ENCODE measurements around the gene TAF10.

TAF10 gene

DNA sequence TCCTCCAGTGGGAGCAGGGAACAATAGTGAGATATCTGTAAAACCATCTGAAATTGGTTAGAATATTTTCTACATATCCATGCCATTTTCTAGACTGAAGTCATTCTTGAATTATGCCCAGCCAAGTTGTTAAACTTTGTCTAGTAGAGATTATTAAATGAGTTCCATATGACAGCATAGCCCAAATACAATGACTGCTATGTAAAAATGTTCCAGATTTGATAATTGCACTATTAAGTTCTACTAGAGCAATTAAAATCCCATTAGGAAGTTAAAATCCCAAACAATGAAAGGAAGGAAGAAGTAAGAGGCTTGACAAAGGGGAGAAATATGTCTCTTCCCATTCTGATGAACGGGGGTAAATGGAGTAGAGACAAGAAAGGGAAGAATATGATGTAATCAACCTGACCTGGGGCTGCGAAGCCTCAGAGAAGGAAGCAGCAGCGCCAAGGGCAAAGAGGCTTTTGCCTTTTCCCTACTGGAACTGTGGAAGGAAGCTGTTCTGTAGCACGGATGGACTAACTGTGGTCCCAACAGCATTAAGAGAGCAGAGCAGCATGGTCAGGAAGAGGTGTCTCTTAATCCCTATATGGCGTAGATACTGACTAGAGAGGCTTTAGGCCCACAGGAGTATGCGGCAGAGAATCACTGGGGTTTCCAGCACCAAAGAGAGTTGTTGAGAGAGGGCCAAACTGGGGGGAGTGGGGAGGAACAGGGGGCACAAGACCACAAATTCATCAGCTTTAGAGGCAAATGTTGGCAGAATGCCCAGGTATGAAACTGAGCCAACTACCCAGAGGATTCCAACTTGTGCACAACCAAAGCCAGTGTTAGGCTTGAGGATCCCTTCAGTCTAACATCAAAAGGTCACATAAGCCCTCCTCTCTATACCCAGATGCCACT is 35.3 kb downstream of the TAF10 start:
- DNase-seq: no peak

DNA sequence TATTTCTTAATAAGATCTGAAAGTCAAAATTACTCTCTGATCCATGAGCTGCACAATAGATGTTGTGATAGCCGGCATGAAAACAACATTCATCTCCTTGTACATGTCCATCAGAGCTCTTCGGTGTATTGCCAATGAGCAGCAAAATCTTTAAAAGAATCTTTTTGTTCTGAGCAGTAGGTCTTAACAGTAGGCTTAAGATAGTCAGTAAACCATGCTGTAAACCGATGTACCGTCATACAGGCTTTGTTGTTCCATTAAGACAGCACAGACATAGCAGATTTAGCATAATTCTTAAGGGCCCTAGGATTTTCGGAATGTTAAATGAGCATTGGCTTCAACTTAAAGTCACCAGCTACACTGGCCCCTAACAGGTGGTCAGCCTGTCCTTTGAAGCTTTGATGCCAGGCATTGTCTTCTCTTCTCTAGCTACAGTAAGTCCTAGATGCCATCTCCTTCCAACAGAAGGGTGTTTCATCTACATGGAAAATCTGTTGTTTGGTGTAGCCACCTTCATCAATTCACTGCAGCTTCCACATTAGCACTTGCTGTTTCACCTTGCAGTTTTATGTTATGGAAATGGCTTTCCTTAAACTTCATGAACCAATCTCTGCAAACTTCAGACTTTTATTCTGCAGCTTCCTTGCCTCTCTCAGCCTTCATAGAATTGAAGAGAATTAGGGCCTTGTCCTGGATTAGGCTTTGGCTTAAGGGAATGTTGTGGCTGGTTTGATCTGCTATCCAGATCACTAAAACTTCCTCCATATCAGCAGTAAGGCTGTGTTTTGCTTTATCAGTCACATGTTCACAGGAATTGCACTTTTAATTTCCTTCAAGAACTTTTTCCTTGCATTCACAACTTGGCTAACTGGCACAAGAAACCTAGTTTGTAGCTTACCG is 37.0 kb downstream of the TAF10 start:
- DNase-seq: no peak

DNA sequence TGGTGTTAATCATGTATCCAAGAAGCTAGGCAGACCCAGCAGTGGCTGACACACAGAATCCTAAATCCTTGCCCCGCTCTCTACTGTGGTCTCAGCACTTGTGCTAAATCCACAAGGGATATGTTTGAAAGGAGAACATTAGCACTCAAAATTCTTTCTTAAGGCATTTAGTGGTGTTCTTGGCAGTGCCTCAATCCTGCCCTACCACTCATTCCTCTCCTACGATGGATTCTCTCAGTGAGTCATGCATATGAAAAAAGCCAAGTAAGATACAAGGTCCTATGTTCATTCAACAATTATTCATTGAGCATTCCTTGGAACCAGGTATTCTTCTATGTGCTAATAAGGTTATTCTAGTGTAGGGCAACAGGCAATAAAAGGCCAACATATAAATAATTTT is 39.8 kb downstream of the TAF10 start:
- no peak for DNase-seq

DNA sequence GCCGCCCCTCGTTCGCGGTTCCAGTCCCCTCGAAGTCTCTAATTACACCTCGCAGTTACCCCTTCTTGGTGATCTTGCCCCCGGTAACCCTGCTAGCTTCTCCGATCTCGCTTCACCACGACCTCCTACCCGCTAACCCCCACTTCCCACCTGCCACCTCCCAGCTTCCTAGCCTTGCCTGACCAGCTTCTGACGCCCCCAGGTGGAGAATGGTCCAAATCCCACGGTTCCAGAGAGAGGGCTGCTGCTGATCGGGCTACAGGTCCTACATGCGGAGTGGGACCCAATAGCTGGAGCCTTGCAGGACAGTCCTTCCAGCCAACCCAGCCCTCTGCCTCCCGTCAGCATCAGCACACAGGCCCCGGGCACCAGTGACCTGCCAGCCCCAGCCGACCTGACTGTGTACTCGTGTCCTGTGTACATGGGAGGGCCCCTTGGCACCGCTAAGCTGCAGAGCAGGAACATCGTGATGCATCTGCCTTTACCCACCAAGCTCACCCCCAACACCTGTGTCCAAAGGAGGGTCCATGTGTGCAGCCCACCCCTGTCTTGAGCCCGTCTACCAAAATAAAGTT is 40.5 kb downstream of the TAF10 start:
- no peak for DNase-seq

DNA sequence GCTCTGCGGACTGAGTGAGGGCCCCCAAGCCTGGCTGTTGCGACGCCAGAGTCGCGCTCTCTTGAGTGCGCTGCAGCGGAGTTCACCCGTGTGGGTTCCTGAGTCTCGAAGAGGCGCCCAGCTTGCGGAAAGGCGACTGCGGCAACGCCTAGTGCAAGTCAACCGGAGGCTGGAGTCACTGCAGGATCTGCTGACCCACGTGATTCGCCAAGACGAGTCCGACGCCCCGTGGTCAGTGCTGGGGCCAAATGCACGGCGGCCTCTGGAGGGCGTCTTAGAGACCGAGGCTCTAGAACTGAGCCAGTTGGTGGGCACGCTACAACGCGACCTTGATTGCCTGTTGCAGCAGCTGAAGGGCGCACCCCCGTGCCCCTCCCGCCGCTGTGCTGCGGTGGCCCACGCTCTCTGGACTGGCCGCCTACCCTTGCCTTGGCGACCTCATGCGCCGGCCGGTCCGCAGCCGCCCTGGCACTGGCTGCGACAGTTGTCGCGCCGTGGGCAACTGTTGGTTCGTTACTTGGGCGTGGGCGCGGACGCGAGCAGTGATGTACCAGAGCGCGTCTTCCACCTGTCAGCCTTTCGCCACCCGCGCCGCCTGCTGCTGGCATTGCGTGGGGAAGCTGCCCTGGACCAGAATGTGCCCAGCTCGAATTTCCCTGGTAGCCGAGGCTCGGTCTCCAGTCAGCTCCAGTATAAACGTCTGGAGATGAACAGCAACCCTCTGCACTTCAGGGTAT is 41.2 kb downstream of the TAF10 start:
- no peak for DNase-seq

DNA sequence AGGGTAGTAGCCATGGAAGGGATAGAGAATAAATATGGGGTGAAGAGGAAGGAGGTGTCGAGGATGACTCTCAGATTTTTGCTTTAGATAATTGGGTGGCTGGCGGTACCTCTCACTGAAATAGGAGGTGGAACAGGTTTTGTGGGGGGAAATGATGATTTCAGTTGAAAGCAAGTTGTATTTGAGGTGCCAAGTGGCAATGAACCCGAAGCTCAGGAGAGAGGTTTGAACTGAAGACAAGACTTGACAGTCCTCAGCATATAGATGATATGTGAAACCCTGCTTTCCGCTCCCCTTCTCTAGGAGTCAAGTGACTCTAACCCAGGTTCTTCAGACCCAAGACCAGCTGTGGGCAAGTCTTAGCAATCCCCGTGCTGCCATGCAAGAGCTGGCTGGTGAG is 42.3 kb downstream of the TAF10 start:
- no peak for DNase-seq

DNA sequence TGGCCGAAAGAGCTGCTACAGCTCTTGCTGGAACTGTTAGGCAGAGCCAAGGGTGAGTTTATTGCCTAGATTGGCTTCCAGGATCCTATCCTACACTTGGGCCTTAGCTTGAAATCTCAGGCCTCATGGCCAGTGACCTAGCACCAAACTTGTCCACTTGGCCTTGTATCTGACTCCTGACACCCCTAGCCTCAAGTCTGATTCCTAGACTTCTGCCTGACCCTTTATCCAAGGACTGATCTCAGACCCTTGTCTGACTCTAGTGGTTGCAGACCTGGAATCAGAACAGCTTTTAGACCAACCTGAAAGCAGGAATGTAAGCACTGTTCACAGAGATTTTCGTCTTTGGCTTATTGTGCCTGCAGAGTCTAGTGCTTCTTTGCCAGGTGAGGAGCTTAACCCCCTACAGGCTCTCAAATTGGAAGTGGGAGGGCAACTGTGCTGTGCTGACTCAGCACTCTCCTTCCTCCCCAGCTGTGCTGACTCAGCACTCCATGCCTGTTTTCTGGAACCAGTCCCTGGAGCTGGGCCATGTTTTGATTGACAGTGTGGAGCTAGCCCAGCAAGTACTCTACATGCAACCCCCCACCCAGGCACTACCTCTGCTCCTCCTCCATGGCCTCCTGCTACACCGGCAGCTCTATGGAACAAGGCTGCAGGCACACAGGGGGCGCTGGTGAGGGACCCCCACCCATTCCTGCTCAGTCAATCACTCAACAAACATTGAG is 43.7 kb downstream of the TAF10 start:
- no peak for DNase-seq

DNA sequence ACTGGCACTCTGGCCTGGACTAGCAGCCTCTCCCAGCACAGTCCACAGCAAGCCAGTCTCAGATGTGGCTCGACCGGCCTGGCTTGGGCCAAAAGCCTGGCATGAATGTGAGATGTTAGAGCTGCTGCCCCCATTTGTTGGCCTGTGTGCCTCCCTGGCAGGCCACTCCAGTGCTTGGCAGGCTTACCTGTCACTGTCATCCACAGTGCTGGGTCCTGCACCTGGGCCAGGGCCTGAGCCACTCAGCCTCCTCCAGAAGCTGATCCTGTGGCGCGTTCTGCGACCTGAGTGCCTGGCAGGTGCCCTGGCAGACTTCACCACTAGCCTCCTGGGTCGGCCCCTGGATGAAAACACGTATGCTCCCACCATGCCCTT is 44.7 kb downstream of the TAF10 start:
- DNase-seq: no peak

DNA sequence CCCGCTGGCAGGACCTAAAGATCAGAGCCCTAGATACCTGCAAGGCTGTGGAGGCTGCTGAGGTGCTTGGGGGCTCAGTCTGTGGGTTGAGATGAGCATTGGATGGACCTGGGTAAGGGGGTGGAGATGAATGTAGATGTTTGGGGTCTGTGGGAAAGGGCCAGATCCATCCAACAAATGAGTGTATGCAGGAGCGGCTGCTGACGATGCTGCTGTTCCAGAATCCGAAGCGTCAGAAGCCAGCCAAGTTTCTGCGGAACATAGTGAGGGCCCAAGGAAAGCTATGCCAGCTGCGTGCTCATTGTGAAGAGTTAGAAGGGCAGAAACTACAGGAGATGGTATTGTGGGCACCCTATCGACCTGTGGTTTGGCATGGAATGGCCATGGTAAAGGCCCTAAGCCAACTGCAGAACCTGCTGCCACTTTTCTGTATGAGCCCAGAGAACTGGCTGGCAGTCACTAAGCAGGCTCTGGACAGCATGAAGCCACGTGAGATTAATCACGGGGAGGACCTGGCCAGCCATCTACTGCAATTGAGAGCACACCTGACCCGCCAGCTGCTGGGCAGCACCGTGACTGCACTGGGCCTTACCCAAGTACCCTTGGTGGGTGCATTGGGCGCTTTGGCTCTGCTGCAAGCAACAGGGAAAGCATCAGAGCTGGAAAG is 45.2 kb downstream of the TAF10 start:
- no peak for DNase-seq

DNA sequence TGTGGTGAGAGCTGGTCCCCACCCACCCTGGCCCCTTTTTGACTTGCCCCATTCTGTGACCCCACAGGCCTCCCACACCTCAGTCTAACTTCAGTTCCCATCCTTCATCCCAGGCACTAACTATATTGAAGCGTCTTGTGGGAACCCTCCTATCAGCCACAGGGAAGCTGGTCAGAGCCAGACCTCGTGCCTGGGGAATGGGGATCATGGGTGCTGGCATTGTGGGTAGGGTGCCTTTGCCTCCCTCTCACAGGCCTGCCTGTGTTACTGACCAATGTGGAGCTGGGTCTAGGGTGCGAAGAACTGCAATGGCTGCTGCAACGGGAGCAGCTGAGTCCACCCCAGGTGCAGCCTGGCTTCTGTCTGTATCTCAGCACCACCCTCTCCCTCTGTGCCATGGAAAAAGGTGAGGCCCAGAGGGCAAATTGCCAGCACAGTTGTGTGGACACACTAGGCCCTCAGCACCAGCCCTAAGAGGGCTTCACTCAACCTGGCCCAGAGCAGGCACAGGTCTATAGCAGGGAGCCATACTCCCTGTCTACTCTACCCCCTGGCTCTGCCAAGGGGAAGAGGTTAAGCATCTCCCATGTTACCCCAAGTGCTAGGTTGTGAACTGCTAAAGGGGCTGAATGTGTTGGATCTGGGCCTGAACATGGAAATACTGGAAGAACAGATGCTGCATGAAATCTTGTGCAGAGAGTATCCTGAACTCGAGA is 45.9 kb downstream of the TAF10 start:
- no peak for DNase-seq

DNA sequence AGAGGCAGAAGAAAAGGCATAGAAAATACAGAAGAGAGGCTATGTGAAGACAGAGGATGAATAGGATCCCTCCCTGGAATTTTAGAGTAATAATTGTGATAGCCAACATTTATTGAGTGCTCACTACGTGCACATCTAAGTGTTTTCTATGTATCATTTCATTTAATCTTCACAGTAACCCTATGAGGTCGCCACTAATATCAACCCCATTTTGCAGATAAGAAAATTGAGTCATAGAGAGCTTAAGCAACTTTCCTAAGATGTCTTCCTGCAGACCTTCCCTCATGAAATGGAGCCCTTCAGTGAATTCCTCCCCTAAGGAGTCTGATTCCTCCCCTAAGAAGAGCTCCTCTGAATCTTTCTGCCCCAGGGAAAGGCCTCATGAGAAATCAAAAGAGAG is 46.7 kb downstream of the TAF10 start:
- DNase-seq: no peak

DNA sequence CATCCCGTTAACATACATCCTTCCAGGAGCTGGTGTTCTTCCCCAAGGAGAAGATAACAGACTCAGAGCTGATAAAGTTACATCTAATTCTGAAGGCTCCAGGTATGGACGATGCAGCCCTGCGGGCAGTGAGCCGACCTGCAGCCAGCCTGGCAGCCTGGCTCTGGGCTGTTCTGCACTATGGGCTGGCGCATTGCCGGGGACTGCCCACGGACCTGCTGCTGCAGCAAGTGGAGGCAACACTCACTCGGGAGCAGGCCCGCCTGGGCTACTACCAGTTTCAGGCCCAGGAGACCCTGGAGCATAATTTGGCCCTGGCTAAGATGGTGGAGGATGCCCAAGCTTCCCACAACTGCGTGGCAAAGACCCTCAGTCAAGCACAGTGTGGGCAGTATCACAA is 48.3 kb downstream of the TAF10 start:
- no peak for DNase-seq

DNA sequence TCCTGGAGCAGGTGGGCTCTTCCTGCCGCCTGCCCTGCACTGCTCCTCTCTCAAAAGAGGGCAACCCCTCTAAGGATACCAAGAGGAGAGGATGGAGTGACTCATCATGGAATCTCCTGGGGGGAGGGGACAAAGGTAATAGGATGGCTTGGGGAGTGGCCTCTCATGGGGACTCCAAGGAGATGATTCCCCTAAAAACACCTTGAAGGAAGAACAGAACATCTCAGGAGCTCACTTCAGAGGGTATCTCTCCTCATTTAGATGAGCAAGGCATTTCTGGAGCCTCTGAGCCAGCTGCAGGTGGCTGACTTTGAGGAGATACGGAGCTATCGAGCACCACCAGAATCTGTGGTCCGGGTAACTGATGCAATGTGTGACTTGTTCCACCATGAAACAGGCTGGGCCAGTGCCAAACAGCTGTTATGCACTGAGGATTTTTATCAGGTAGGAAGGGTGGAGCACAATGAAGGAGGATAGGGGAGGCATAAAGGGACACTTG is 48.8 kb downstream of the TAF10 start:
- no peak for DNase-seq

DNA sequence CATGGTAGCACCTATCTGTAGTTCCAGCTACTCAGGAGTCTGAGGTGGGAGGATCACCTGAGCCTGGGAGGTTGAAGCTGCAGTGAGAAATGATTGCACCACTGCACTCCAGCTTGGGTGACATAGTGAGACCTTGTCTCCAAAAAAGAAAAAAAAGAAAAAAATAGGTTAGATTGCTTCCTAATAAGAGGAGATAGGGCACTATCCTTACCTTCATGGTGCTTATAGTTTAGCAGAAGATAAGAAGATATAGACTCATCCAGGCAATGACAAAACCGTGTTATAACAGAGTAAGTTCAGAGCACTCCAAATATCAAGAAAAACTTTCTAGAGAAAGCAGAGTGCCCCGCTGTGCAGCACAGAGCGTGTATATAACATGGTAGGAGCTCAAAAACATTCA is 50.7 kb downstream of the TAF10 start:
- DNase-seq: no peak
